Neural progenitor cell (in vitro differentiated cells): ENCODE data around the gene ELOVL3. TPM values are rescaled to one million over a fixed set of nuclear protein-coding genes. Genes with fewer than 3 reads are reported as not detected.
"Not testable (repeated sequence)": the region's sequence is repeated elsewhere in the genome, so short reads cannot be mapped to it uniquely, and the experiment has no call there.

Experiments used
- DNase-seq: peaks from one replicate; pipeline ENCODE4 v3.0.0-alpha.2; 2016; ENCODE audit warnings: low spot score
- H2AFZ ChIP-seq: fragments of 200-600 bp; sonication (generic); replicated peaks from 2 replicates; pipeline ENCODE4 v1.6.1; 2016; ENCODE audit warnings: antibody characterized with exemption
- H3F3A ChIP-seq: fragments of 200-600 bp; sonication (generic); 2 replicates; pipeline ENCODE4 v1.6.1; 2016; ENCODE audit warnings: antibody characterized with exemption, low read depth
- H3K27ac ChIP-seq: fragments of 200-600 bp; sonication (generic); 2 replicates; pipeline ENCODE4 v1.5.1; 2016; ENCODE audit warnings: mild to moderate bottlenecking
- H3K27me3 ChIP-seq: fragments of 200-600 bp; sonication (generic); 2 replicates; pipeline ENCODE4 v1.6.1; 2016; ENCODE audit warnings: mild to moderate bottlenecking, moderate library complexity
- H3K36me3 ChIP-seq: fragments of 200-600 bp; sonication (generic); 2 replicates; pipeline ENCODE4 v1.5.1; 2016
- H3K4me1 ChIP-seq: fragments of 200-600 bp; sonication (generic); 2 replicates; pipeline ENCODE4 v1.6.1; 2016; ENCODE audit warnings: mixed run types
- H3K4me2 ChIP-seq: fragments of 200-600 bp; sonication (generic); 2 replicates; pipeline ENCODE4 v1.6.1; 2016
- H3K4me3 ChIP-seq: fragments of 200-600 bp; sonication (generic); 2 replicates; pipeline ENCODE4 v1.5.1; 2016
- H3K79me2 ChIP-seq: fragments of 200-600 bp; sonication (generic); 2 replicates; pipeline ENCODE4 v1.6.1; 2016; ENCODE audit warnings: low read depth
- H3K9ac ChIP-seq: fragments of 200-600 bp; sonication (generic); 2 replicates; pipeline ENCODE4 v1.6.1; 2016
- H3K9me3 ChIP-seq: fragments of 200-600 bp; sonication (generic); 2 replicates; pipeline ENCODE4 v1.5.1; 2016; ENCODE audit warnings: low read depth
- H4K20me1 ChIP-seq: fragments of 200-600 bp; sonication (generic); 2 replicates; pipeline ENCODE4 v1.6.1; 2016; ENCODE audit warnings: low read depth
- H3K27ac Mint-ChIP-seq: 3 replicates; pipeline ENCODE4 v1.8.0; 2021; ENCODE audit warnings: mixed read lengths
- H3K27me3 Mint-ChIP-seq: 2 replicates; pipeline ENCODE4 v1.8.0; 2022; ENCODE audit warnings: low read depth, mild to moderate bottlenecking, inconsistent platforms, moderate library complexity, mixed read lengths; ENCODE audit not compliant: insufficient read depth
- H3K36me3 Mint-ChIP-seq: 3 replicates; pipeline ENCODE4 v1.8.0; 2021; ENCODE audit warnings: mixed read lengths
- H3K4me1 Mint-ChIP-seq: 3 replicates; pipeline ENCODE4 v1.8.0; 2021; ENCODE audit warnings: mixed read lengths
- H3K4me3 Mint-ChIP-seq: 3 replicates; pipeline ENCODE4 v1.8.0; 2021; ENCODE audit warnings: mild to moderate bottlenecking, moderate library complexity, mixed read lengths
- H3K9me3 Mint-ChIP-seq: 3 replicates; pipeline ENCODE4 v1.8.0; 2020; ENCODE audit warnings: mixed read lengths
- EZH2 ChIP-seq: fragments of 200-600 bp; sonication (generic); IDR thresholded peaks from 2 replicates; pipeline ENCODE4 v1.6.1; 2017; ENCODE audit warnings: antibody characterized with exemption, mild to moderate bottlenecking, moderate library complexity
- EZH2phosphoT487 ChIP-seq: fragments of 200-600 bp; sonication (generic); IDR thresholded peaks from 2 replicates; pipeline ENCODE4 v1.6.1; 2017; ENCODE audit warnings: antibody characterized with exemption
- total RNA-seq: library from RNA; depleted of rRNA; stranded (reverse); fragments of >200 nt; gene quantifications from 2 replicates; pipeline ENCODE4 v1.2.3, GENCODE V29; 2015; ENCODE audit warnings: low replicate concordance
- TF ChIP-seq, protein P1 (sequence below): fragments of 200-600 bp; sonication (generic); IDR thresholded peaks from 2 replicates; pipeline ENCODE4 v1.5.1; 2017; ENCODE audit warnings: antibody characterized with exemption, mild to moderate bottlenecking

ELOVL3 gene
- total RNA-seq, 1 donor from 2014 or later, result not detected

- Histone ChIP-seq H3F3A (peaks cover 11% of the 10 kb centered on the region), H3K9me3 (no peaks in the 10 kb centered on the region), H4K20me1 (peaks cover 32% of the 10 kb centered on the region), H2AFZ (no peak overlapping the region), H3K79me2 (peaks cover 52% of the 10 kb centered on the region), H3K9ac (peak overlapping the region; percentile 68), H3K27ac (peak overlapping the region; percentile 81), H3K4me2 (peak overlapping the region; percentile 92), H3K27me3 (peaks cover 31% of the 10 kb centered on the region), H3K4me3 (peak overlapping the region; percentile 73), H3K4me1 (peaks cover 19% of the 10 kb centered on the region), H3K36me3 (no peaks in the 10 kb centered on the region)
- Mint-ChIP-seq H3K4me3 (peak overlapping the region; percentile 99), H3K27ac (peak overlapping the region; percentile 84), H3K27me3 (peaks cover 17% of the 10 kb centered on the region), H3K9me3 (no peaks in the 10 kb centered on the region), H3K4me1 (peaks cover 35% of the 10 kb centered on the region), H3K36me3 (peaks cover 4% of the 10 kb centered on the region)
- no peak for TF ChIP-seq EZH2phosphoT487
- TF ChIP-seq, protein P1, sequence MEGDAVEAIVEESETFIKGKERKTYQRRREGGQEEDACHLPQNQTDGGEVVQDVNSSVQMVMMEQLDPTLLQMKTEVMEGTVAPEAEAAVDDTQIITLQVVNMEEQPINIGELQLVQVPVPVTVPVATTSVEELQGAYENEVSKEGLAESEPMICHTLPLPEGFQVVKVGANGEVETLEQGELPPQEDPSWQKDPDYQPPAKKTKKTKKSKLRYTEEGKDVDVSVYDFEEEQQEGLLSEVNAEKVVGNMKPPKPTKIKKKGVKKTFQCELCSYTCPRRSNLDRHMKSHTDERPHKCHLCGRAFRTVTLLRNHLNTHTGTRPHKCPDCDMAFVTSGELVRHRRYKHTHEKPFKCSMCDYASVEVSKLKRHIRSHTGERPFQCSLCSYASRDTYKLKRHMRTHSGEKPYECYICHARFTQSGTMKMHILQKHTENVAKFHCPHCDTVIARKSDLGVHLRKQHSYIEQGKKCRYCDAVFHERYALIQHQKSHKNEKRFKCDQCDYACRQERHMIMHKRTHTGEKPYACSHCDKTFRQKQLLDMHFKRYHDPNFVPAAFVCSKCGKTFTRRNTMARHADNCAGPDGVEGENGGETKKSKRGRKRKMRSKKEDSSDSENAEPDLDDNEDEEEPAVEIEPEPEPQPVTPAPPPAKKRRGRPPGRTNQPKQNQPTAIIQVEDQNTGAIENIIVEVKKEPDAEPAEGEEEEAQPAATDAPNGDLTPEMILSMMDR, result no peak
- TF ChIP-seq EZH2, result no peak
- DNase-seq, result no peak
These were observed 19.8 kb downstream of the ELOVL3 start for GRCh38 chr10:102245932-102246251.

GRCh38 chr10:102246261-102246660 lies 20.2 kb downstream of the ELOVL3 start:
- H3K27ac Mint-ChIP-seq, result no peak overlapping the region
- Histone ChIP-seq H3K9ac (peak overlapping the region; percentile 68), H3K79me2 (peaks cover 56% of the 10 kb centered on the region), H2AFZ (no peak overlapping the region), H3K36me3 (no peaks in the 10 kb centered on the region), H3K27ac (peak overlapping the region; percentile 81), H3K4me2 (peak overlapping the region; percentile 92), H4K20me1 (peaks cover 29% of the 10 kb centered on the region), H3K27me3 (peaks cover 27% of the 10 kb centered on the region), H3K4me1 (peaks cover 17% of the 10 kb centered on the region), H3F3A (peaks cover 7% of the 10 kb centered on the region), H3K4me3 (peak overlapping the region; percentile 73), H3K9me3 (no peaks in the 10 kb centered on the region)
- H3K4me1 Mint-ChIP-seq, result peaks cover 33% of the 10 kb centered on the region
- H3K36me3 Mint-ChIP-seq, result peaks cover 4% of the 10 kb centered on the region
- TF ChIP-seq EZH2phosphoT487 (no peak), EZH2 (no peak)
- TF ChIP-seq, protein P1, result no peak
- peak overlapping the region; percentile 99 for H3K4me3 Mint-ChIP-seq
- H3K27me3 Mint-ChIP-seq, result peaks cover 14% of the 10 kb centered on the region
- DNase-seq, result peak; percentile 18
- H3K9me3 Mint-ChIP-seq, result no peaks in the 10 kb centered on the region

- DNase-seq, result no peak
- Mint-ChIP-seq H3K36me3 (peaks cover 4% of the 10 kb centered on the region), H3K27me3 (peaks cover 10% of the 10 kb centered on the region), H3K4me3 (peak overlapping the region; percentile 99), H3K9me3 (no peaks in the 10 kb centered on the region), H3K27ac (no peak overlapping the region), H3K4me1 (peaks cover 29% of the 10 kb centered on the region)
- TF ChIP-seq EZH2phosphoT487 (no peak), EZH2 (no peak)
- TF ChIP-seq, protein P1, result no peak
- H3K27ac ChIP-seq, result no peak overlapping the region
- H2AFZ ChIP-seq, result no peak overlapping the region
- peaks cover 13% of the 10 kb centered on the region for H3K27me3 ChIP-seq
- H4K20me1 ChIP-seq, result peaks cover 34% of the 10 kb centered on the region
- H3K4me3 ChIP-seq, result no peak overlapping the region
- H3F3A ChIP-seq, result peaks cover 7% of the 10 kb centered on the region
- H3K9ac ChIP-seq, result no peak overlapping the region
- H3K36me3 ChIP-seq, result no peaks in the 10 kb centered on the region
- peaks cover 13% of the 10 kb centered on the region for H3K4me1 ChIP-seq
- peaks cover 69% of the 10 kb centered on the region for H3K79me2 ChIP-seq
- H3K9me3 ChIP-seq, result no peaks in the 10 kb centered on the region
- peak overlapping the region; percentile 92 for H3K4me2 ChIP-seq
These were observed 21.6 kb downstream of the ELOVL3 start for GRCh38 chr10:102247734-102248133.

DNA sequence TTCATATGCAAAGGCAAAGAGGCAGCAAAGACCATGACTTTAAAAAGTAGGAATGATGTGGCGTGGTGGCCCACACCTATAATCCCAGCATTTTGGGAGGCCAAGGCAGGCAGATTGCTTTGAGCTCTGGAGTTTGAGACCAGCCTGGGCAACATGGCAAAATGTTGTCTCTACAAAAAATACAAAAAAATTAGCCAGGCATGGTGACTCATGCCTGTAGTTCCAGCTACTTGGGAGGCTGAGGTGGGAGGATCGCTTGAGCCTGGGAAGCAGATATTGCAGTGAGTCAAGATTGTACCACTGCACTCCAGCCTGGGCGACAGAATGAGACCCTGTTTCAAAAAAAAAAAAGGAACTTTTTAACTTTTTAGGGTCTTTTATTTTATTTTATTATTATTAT lies 26.4 kb downstream of the ELOVL3 start:
- H3K27me3 ChIP-seq, H3K4me2 ChIP-seq, H3K9me3 Mint-ChIP-seq, H3K27me3 Mint-ChIP-seq, H2AFZ ChIP-seq, H3K27ac ChIP-seq, H3K36me3 ChIP-seq, H3K9ac ChIP-seq, H3K27ac Mint-ChIP-seq, H3K4me1 Mint-ChIP-seq, H3F3A ChIP-seq, H3K36me3 Mint-ChIP-seq, H3K4me1 ChIP-seq, DNase-seq, H3K4me3 ChIP-seq, H3K4me3 Mint-ChIP-seq, H3K9me3 ChIP-seq: not testable (repeated sequence)
- Histone ChIP-seq H3K79me2 (peaks cover 89% of the 10 kb centered on the region), H4K20me1 (peaks cover 31% of the 10 kb centered on the region)
